Iris pigment epithelial cell (primary cell): Measurements from ENCODE around the gene NAA35.
A peak's percentile ranks its signal among the peaks of the same experiment; 100 is the strongest.

Experiments used
- DNase-seq: peaks from one replicate; pipeline ENCODE4 v3.0.0-alpha.2; 2011; ENCODE audit warnings: low read depth

The NAA35 gene

DNA sequence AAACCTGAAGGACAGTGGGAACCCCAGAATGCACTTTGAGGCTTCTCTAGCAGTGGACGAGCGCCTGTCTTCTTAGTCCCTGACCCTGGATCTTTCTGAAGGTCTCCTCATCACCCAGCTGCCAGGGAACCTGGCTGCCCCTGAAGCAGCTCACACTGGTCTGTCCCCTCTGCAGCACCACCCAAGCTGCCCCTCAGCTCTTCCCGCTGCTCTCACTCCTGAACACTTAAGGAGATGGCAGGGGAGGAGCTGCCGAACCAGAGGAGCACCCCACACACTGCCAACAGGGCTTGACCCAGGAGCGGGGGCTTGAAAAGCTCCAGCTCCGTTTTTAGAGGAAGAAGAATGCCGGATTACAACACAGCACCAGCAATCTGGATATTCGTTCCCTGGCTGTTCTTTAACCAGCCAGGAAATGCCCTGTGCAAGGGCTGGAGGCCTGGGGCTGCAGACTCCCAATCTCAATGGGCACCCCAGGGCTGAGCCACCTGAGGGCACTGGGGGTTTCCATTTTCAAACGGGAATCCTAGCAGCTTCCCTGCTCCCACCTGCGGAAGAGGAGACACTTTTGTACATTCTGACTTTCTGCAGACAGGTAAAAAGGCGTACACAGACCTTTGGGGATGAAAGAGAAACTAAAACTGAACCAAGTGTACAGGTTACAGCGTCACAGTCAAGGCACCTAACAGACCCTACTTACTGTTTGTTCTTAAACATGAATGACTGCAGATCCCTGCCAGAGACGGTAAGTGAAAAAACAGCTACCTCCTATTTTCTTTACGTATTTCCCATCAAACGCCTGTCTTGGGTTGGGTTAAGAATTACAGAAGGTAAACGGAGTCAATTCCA, 122.1 kb downstream of the NAA35 start:
- no peak for DNase-seq

DNA sequence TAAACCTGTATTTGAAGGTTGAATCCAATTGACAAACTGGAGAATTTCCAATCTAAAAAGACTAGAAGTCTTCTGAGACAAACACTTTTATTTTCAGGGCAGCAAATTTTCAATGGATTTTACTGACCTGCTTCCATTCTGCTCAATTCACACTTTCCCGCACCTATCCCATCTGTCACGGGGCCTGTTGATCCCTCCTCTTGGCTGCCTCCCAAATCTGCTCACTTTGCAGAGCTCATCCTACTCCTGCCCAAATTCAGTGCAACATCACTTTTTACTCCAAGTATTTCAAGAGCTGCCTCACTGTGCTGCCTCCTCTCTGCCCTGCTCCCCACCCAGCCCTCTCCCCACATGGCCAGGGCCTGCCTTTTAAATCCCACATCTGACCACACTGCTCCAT, 123.3 kb downstream of the NAA35 start:
- no peak for DNase-seq

DNA sequence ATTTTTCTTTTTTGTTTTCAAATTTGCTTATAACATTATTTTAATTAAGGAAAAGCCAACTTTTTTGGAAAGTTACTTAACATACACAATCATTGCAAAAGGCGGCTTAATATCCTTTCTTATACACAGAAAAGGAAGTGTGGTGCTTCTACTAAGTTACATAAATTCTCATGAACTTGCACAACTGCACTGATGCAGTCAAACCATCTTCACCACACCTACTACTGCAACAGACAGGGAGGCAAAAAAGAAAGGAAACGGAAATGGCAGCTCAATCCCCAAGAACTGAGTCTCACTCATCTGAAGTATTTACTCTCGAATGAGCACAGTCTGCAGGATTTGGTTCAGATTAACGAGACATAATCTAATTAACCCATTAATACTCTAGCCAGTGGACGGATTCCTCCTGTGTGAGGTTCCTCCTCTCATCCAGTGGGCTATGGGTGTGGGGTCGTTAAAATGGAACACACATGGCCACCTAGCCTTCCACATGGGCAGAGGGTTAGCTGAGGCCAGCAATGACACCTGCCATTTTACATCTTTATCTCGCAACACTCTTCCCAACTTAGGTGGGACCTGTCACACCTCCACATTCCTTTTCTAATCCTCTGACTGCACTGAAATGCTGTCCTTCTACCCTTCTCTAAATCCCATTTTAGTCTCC, 128.4 kb downstream of the NAA35 start:
- peak; percentile 23 for DNase-seq
